HG03066 (cell line): ENCODE results near the gene JCHAIN.
"Not testable (repeated sequence)": the region's sequence is repeated elsewhere in the genome, so short reads cannot be mapped to it uniquely, and the experiment has no call there.

Experiments
- ATAC-seq: cut with Tn5 transposase; IDR thresholded peaks from one replicate; pipeline ENCODE4 v1.9.1; 2021; ENCODE audit warnings: low read depth; ENCODE audit not compliant: unreplicated experiment

The JCHAIN gene

DNA sequence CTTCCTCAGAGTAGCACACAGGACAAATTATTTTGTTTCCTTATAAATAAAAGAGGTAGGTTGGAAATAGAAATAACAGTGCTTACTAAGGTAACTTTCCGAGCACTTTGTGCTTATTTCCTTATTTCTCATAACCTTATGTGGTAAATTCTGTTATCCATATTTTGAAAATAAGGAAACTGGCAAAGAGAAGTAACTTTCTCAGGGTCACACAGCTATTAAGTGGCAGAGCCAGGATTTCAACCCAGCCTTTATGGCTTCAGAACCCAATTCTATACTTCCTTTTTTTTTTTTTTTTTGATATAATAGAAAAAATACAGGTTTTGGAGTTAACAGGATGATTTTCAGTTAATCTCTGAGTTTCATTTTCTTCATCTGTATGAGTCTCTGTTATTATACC is 25.4 kb upstream of the JCHAIN start:
- ATAC-seq = no peak

DNA sequence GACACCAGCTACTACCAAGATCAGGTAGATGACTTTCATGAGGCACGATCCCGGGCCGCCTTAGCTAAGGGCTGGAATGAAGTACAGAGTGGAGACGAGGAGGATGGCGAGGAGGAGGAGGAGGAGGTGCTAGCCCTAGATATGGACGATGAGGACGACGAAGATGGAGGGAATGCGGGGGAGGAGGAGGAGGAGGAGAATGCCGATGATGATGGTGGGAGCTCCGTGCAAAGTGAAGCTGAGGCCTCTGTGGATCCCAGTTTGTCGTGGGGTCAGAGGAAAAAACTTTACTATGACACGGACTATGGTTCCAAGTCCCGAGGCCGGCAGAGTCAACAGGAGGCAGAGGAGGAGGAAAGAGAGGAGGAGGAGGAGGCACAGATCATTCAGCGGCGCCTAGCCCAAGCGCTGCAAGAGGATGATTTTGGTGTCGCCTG is 22.5 kb upstream of the JCHAIN start:
- peak; percentile 3 for ATAC-seq

DNA sequence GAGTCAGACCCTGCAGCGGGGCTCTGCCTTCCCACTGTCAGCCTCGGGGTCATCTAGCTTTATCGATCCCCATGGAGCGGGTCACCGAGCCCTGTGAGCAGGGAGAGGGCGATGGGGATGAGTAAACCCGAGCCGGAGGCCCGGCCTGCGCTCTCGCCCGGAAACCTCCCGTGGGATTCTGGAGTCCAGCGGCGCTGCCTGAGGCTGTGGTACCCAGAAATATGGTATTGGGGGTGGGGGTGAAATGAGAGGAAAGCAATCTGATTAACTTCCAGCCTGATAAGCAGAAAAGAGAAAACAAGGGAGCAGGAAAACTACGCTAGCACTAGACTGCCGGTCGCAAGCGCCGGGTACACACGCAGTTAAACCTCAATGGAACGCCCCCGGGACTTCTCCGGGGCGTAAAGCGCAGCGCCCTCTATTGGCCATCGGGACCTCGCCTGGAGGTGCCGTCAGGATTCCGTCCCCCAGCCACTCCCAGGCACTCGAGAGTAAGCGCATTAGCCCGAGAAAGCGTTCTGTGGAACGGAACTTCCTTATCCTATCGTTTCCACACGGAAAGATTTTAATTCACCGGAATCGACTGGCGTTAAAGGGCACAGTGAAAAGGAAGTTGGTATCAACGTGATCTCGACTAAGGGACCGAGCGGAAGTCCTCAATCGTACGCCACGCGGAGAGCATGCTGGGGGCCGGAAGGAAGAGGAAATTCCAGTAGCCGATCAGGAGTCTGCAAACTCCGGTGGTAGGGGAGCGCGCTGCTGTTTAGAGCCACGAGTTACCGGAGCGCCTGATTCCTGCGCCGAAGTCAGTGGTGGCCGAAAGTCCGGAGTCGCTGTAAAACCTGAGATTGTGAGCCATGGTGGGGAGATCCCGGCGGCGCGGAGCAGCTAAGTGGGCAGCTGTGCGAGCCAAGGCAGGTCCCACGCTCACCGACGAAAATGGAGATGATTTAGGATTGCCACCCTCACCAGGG is 21.8 kb upstream of the JCHAIN start, which contains the start of gene UTP3:
TSS of gene UTP3 (plus strand) at position 712 of the 974 bp plus-strand sequence. CDS start at position 858, 146 bp downstream.
- peak; percentile 93 for ATAC-seq

DNA sequence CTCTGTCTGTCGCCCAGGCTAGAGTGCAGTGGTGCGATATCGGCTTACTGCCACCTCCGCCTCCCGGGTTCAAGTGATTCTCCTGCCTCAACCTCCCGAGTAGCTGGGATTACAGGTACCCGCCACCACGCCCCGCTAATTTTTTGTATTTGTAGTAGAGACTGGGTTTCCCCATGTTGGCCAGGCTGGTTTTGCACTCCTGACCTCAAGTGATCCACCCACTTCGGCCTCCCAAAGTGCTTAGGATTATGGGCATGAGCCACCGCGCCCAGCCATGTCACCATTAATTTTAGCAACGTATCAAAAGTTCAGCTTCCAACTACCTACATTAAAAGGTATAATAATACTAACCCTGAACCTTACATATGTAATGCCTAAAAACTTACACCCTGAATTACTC is 21.1 kb upstream of the JCHAIN start:
- ATAC-seq = no peak

DNA sequence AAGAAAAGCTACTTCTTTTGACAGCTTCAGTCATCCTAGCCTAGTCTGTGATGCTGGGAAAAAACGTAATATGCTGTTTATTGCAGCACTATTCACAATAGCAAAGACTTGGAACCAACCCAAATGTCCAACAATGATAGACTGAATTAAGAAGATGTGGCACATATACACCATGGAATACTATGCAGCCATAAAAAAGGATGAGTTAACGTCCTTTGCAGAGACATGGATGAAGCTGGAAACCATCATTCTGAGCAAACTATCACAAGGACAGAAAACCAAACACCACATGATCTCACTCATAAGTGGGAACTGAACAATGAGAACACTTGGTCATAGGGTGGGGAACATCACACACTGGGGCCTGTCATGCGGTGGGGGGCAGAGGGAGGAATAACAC is 15.8 kb upstream of the JCHAIN start:
- not testable (repeated sequence) for ATAC-seq

DNA sequence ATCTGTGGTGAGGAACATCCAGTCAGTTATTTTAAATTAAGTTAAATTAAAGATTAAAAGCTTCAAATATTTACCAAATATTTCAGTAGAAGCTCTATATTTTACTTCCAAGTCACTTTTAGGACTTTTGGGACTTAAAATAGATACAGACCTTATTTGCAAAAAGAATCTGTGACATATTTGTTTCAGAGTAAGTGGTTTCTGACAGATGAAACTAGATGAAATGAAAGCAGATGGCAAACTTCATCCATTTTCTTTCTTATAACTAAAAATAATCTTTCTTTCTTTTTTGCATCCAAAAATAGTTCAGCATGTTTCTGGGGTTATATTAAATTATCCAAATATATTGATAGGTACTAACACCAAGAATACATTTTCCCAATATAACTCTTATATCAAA is 15.4 kb upstream of the JCHAIN start:
- peak; percentile 43 for ATAC-seq

DNA sequence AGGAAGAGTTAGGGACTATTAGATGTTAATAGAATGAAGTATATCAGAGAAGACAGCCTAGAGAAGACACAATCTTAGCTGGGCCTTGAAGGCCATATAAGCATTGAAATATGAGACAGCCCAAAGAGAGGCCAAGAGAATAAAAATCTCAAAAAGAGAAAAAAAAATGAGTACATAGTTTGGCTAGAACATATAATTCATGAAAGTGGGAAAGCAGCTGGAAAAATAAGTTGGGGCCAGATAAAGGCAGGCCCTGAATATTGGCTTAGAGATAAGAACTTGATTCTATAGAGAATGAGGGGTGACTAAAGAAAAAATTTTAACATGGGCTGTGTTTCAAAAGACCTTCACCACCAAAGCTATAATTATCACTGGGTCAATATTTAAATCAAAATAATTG is 14.6 kb upstream of the JCHAIN start:
- ATAC-seq = no peak

DNA sequence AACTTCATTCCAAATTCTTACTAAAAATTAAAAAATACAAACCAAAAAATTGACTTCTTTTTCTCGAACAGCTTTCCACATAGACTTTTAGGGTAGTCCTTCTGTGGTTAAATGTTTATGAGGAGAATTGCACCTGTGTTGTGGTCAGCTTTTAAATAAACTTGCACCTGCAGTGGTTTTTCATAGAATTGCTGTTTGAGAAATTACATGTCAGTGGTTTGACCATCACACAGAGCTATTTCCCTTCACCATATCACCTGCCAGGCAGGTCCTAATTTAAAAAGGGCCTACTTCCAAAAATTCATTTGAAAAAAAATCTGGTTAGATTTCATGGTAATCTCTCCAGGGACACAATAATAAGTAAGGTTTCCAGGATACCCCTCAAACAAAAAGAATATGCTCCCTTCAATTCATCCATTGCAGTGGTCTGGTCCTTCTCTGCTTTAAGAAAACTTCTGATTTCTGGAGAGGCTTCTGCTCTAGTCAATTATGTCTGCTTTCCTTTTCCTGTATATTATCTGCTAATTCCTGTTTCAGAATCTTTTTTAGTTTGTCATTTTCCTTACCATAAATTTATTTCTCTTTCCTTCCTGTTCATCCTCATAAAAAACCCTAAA is 12.2 kb upstream of the JCHAIN start:
- peak; percentile 76 for ATAC-seq

DNA sequence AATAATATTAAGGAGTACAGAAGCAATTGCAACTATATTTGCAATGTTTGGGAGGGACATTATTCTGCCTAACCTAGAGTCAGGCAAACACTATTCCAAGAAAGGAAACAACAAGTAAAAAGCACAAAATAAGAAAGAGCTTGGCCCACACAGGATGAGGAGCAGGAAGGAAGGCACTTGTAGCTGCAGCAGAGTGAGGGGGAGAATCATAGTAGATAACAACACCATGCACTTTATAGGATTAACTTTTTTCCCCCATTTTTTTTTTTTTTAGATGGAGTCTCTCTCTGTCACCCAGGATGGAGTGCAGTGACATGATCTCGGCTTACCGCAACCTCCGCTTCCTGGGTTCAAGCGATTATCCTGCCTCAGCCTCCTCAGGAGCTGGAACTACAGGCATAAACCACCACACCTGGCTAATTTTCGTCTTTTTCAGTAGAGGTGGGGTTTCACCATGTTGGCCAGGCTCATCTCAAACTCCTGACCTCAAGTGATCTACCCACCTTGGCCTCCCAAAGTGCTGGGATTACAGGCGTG is 10.3 kb upstream of the JCHAIN start:
- ATAC-seq = no peak

DNA sequence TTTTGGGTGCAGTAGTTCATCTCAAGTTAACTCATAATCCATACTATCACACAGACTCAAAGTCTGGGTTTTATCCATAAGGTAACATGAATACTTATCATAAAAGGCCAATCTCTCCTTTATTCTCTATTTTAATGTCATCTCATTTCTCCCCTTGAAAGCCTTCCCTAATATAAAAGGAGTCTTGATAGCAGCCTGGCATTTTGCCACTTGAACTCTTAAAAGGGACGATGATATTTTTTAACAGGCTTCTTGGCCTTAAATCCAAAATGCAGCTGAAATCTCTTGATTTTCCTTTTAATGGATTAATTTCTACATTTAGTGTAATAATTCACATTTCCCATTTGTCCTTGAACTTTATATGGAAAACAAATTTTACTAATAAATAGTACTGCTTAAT is 8.4 kb upstream of the JCHAIN start:
- no peak for ATAC-seq

DNA sequence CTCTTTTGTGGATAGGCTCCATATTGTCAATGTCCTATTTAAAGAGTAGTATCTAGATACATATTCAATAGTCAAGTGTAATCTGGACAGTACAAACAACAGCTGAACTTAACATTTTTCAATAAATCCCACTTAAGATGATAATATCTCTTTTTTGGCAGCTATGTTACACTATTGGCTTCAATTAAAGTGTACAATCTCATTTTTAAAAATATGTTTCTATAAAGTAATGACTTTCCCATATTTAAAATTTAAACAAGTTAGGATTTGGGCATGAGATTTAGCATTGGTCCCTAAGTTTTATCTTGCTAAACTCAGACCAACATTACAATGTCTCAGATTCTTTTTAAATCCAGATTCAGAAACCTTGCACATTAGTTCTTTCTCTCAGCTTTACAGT is 7.9 kb upstream of the JCHAIN start:
- ATAC-seq = no peak

DNA sequence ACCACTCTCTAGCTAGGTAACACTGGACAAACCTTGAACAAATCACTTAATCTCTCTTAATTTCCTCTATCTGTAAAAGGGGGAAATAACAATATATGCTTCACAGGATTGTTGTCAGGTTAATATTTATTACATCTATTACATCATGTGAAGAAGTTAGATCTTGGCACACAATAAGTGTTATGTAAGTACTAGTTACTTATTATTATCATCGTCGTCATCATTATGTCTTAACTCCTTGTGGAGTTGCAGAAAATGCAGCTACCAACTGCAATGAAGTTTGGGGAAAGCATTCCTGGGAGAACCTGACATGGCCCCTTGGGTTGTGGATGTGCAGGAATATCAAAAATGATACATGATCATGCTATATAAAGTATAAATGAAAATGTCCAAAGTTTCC is 4.8 kb upstream of the JCHAIN start:
- no peak for ATAC-seq

DNA sequence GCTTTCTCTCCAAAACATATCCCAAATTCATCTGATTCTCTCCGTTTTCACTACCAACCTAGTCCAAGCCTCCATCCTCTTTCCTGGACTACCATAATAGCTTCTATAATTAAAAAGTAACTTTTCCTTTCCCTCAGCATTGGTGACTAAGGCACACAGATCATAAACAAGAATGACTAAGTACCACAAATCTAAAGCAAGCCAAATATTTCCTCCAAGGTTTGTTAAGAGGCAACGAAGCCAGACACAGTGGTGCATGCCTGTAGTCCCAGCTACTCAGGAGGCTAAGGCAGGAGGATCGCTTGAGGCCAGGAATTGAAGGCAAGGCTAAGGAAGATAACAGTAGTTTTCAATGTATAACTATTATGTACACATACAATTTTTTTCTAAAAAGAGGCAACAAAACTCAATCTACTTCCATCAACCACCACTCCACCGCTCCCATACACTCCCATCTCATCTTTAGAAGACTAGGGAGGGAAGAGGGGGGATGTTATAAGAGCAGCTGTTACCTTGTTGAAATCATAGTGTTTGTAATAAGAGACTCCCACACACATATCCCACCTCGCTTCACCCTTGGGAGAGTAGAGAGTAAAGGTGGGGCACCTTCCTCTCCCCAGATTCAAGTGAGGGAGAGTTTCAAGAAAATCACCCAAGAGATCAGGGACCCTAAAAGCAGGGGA is 4.2 kb upstream of the JCHAIN start:
- ATAC-seq = no peak

DNA sequence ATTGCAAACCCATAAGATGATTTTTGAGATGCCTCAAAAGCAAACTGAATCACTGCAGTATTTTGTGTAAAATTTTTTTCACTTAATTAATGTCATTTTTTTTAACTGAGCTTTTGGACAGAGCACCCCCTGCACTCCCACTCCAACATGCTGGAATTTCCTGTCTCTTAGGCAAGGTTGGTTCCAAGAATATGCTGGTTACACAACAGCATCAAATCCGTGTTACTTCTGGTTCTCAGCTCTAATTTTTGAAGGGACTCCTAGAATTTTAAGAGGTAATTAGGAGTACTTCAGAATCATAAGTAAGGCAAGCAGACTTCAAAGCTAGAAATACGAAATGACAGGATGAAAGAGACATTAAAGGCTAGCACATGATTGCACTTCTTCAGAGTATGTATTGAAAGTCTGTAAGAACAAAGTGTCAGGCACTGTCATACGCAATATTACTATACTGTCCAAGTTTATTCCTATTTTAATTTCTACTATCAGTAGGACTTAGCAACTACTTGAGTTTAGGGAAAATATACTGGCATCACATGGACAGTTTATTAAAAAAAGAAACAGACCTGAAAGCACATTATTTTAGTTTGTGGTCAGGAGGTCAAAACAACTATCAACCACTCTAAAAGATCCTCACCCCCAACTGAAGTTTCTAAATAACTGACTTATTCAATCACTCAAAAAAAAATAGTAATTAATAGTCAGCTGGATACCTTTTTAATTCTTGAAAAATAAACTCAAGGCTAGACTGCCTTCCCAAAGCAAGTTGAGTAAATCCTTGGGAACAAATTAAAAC is 1.6 kb upstream of the JCHAIN start:
- peak; percentile 53 for ATAC-seq

DNA sequence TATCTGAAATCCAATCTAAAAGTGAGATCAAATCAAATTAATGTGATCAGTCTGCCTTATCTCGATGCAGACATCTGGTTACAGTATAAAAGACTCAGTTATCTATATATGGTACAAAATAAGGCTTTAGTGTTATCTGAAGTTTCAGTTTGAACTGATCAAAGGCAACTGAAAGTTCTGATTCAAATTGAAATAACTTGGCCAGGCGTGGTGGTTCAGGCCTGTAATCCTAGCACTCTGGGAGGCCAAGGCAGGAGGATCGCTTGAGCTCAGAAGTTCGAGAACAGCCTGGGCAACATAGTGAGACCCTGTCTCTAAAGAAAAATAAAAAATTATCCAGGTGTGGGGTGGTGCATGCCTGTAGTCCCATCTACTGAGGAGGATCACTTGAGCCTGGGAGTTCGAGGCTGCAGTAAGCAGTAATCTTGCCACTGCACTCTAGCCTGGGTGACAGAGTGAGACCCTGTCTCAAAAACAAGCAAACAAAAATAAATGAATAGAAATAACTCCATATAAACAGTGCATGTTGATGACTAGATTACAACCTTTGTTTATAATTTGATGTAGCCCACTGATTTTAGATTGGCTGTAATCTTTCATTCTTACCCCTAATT is 4.9 kb downstream of the JCHAIN start:
- peak; percentile 84 for ATAC-seq

DNA sequence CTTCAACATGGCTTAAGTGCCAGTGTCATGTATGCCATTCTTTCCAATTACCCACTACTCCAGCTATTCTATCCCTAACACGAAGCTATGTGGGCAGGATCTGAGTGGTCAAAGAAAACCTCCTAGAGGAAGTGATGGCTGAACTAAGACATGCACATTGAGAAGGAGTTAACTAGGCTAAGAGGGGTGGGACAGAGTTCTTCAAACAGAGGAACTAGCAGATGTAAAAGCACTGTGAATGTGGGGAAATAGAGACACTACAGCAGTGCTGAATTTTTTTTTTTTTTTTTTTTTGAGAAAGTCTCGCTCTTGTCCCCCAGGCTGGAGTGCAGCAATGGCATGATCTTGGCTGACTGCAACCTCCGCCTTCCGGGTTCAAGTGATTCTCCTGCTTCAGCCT is 6.2 kb downstream of the JCHAIN start:
- no peak for ATAC-seq

DNA sequence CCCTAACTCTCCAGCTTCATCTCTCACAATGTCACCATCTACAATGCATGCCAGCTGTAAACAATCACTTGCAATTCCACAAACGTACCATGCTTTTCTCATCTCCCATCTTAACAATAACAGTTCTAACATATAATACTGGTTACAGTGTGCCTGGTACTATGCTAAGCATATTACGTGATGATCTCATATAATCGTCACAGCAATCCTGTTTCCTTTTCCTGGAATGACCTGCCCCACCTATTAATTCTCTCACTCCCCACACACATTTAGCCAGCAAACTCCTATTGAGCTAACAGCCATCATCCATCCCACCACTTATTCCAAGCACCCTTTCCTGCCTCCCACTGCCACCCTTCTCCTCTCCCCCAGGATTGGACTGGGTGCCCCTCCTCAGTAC is 7.9 kb downstream of the JCHAIN start:
- no peak for ATAC-seq

DNA sequence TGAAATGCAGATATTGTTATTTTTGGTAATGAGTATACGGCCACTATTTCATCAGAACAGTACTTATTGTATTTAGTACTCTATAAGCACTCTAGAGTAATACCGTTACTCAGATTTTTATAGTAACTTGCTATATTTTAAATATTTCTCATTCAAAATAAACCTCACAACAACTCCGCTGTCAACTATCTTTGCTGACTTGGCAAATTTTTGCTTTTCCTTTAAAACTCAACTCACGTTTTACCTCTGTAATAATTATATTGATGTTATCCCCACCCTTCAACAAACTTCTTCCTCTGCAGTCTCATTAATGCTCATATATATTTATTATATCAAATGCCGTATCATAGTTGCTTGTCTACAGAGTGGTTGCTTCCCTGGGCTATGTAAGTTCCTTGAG is 9.0 kb downstream of the JCHAIN start:
- ATAC-seq = no peak

DNA sequence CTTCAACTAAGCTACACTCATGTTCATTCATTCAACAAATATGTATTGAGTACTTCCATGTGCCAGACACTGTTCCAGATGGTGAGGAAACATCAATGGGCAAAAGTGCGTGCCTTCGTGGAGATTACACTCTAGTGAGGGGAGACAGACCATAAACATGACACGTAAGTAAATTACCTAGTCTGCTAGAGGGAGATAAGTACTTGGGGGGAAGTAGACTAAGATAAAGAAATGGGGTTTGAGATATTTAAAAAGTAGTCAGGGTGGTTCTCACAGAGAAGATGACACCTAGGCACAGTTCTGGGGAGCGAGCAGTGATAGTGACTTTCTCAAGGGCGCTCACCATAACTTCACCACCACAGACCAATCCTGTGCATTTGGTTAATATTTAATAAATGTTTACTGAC is 11.7 kb downstream of the JCHAIN start:
- no peak for ATAC-seq
